ENCODE data around the gene HJV. TPM values are rescaled to one million over a fixed set of nuclear protein-coding genes. Genes with fewer than 3 reads are reported as not detected.

HJV gene
- total and polyA plus RNA-seq, 2 of the 13 experiments (the other 11 are each of a cell fraction or from before 2014, with no cell fraction given): 0.18 TPM; not detected in 1

DNA sequence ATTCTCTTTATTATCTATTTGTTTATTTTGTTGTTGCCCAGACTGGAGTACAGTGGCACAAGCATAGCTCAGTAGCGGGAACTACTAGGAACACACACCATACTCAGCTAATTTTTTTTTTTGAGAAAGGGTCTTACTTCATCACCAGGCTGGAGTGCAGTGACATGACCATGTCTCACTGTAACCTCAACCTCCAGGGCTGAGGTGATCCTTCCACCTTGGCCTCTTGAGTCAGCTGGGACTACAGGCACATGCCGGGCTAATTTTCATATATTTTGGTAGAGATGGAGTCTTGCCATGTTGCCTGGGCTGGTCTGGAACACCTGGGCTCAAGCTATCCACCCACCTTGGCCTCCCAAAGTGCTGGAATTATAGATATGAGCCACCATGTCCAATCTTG is 19.8 kb downstream of the HJV start (continued):
- TF ChIP-seq ATRX (CRISPR knock-in tag; IDR thresholded peaks at IDR 0.05; ENCODE audit: borderline replicate concordance): no peak
- TF ChIP-seq, protein P1, sequence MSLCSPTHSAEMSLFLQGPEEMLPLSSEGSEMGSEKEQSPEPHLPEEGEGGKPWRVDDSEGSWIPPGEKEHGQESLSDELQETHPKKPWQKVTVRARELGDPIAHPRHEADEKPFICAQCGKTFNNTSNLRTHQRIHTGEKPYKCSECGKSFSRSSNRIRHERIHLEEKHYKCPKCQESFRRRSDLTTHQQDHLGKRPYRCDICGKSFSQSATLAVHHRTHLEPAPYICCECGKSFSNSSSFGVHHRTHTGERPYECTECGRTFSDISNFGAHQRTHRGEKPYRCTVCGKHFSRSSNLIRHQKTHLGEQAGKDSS (CRISPR knock-in tag; IDR thresholded peaks at IDR 0.05; ENCODE audit: borderline replicate concordance, low read depth): no peak
- no peak for TF ChIP-seq PAF1 (CRISPR knock-in tag; IDR thresholded peaks at IDR 0.05)
- TF ChIP-seq ZNF543 (CRISPR knock-in tag; IDR thresholded peaks at IDR 0.05): no peak
- no peak for TF ChIP-seq ZFYVE20 (CRISPR knock-in tag; IDR thresholded peaks at IDR 0.05; ENCODE audit: borderline replicate concordance, low read depth)

DNA sequence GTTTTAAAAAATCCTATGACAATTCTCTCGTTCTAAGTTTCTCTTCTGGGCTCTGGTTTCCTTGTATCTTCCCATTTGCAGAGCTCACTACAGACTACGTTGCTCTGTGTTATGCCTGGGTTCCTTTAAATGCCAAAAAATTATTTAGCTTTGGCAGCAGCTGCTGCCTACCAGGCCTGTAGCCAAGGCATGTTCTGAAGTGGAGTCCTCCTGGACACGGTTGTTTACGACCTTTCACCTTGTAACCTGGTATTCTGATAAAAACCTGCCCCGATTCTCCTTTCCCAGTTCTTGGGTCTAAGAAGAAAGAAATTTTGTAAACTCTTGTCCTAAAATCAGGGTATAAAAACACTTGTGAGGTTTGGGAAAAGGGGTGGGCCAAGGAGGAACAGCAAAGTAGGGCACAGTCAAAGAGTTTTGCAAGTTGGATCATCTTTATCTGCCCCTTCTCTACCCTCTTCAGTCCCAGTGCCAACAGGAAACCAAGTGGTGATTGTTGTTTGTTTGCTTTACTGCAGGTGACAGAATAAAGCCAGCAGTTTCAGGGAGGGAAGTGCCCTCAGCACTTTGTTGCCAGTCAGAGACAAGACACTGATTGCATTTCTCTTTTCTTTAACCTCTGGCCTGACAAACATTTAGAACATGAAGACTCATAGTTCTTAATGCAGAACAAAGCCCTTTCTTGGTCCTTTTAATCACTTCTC is 22.1 kb downstream of the HJV start:
- no peak overlapping the region; a peak in 1 of 6 replicates for H3K4me3 ChIP-seq (replicated peaks in 1 of 3; ENCODE audit: insufficient read depth in 1 of 3, low read depth in 2 of 3, low read length in 3 of 3)
- in situ Hi-C loops (cut with HindIII; ENCODE audit: extremely low pct_ligation_motif_present, low pct_unique_long_range_greater_than_20kb): loop anchor here (10.0 kb wide), 1 partner anchor 115 kb away; the partner anchor contains the start of gene ANKRD35
- no peak for ATAC-seq

More for the DNA sequence above, 22.1 kb downstream of the HJV start:
- CTCF ChIA-PET (ENCODE audit: low intra/inter-chr PET ratio, low total read pairs): no interaction called here
- H3K9me3 ChIP-seq (ENCODE audit: low read length): no peaks in the 10 kb centered on the region
- peaks cover 22% of the 10 kb centered on the region for H3K79me2 ChIP-seq (ENCODE audit: insufficient read depth, low read length)
- intact Hi-C loops (cut with micrococcal nuclease; ENCODE audit: unreplicated experiment): loop anchor here (2.0 kb wide), 1 partner anchor 15 kb away; no protein-coding TSS in a partner anchor
- H2AFZ ChIP-seq (ENCODE audit: low read length): peak overlapping the region; percentile 46
- H3K27ac ChIP-seq (ENCODE audit: extremely low read length, insufficient read depth, low read length): no peak overlapping the region
- peak overlapping the region; percentile 42; the same call in 1 of the 2 replicates for H3K9ac ChIP-seq (ENCODE audit: insufficient read depth, low read depth, low read length)
- WGBS (ENCODE audit: low lambda C conversion rate): 38% methylated on average over 5 of the region's 5 CpGs
- peaks cover 18% of the 10 kb centered on the region for H4K20me1 ChIP-seq (ENCODE audit: insufficient read depth, low read length)
- peak; percentile 20; the same call in 1 of the 2 replicates for TF ChIP-seq ETV5 (CRISPR knock-in tag; IDR thresholded peaks at IDR 0.05; ENCODE audit: borderline replicate concordance)
- TF ChIP-seq FOXP1 (IDR thresholded peaks at IDR 0.05): no peak
- TF ChIP-seq FOXP1 (CRISPR knock-in tag; IDR thresholded peaks at IDR 0.05): 0 out of 2 replicates have a peak, but pooled peaks have one; percentile 31
- no peak for TF ChIP-seq MIXL1 (CRISPR knock-in tag; IDR thresholded peaks at IDR 0.05)
- 0 out of 2 replicates have a peak, but pooled peaks have one; percentile 39 for TF ChIP-seq GATAD2A (CRISPR knock-in tag; IDR thresholded peaks at IDR 0.05)
- no peak for TF ChIP-seq FOXK2 (IDR thresholded peaks at IDR 0.05)
- TF ChIP-seq, protein P2, sequence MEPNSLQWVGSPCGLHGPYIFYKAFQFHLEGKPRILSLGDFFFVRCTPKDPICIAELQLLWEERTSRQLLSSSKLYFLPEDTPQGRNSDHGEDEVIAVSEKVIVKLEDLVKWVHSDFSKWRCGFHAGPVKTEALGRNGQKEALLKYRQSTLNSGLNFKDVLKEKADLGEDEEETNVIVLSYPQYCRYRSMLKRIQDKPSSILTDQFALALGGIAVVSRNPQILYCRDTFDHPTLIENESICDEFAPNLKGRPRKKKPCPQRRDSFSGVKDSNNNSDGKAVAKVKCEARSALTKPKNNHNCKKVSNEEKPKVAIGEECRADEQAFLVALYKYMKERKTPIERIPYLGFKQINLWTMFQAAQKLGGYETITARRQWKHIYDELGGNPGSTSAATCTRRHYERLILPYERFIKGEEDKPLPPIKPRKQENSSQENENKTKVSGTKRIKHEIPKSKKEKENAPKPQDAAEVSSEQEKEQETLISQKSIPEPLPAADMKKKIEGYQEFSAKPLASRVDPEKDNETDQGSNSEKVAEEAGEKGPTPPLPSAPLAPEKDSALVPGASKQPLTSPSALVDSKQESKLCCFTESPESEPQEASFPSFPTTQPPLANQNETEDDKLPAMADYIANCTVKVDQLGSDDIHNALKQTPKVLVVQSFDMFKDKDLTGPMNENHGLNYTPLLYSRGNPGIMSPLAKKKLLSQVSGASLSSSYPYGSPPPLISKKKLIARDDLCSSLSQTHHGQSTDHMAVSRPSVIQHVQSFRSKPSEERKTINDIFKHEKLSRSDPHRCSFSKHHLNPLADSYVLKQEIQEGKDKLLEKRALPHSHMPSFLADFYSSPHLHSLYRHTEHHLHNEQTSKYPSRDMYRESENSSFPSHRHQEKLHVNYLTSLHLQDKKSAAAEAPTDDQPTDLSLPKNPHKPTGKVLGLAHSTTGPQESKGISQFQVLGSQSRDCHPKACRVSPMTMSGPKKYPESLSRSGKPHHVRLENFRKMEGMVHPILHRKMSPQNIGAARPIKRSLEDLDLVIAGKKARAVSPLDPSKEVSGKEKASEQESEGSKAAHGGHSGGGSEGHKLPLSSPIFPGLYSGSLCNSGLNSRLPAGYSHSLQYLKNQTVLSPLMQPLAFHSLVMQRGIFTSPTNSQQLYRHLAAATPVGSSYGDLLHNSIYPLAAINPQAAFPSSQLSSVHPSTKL (CRISPR knock-in tag; IDR thresholded peaks at IDR 0.05): peak; percentile 13; the same call in 1 of the 2 replicates
- no peaks in the 10 kb centered on the region; a peak in 1 of 5 replicates for H3K27me3 ChIP-seq (ENCODE audit: control insufficient read depth in 1 of 2, insufficient read depth in 2 of 2, low read length in 2 of 2)
- peaks cover 0 to 9% of the 10 kb centered on the region in 2 experiments; a peak in 3 of 5 replicates for H3K36me3 ChIP-seq (replicated peaks in 1 of 2; ENCODE audit: control insufficient read depth in 1 of 2, insufficient read depth in 2 of 2, low read length in 2 of 2)
- peaks cover 38% of the 10 kb centered on the region for H3K4me1 ChIP-seq (ENCODE audit: insufficient read depth, low read length)
- BruUV-seq (replicated peaks): no TSS peak
- POLR2A ChIA-PET: no interaction called here
- FAIRE-seq (no peak), DNase-seq (ENCODE audit: low spot score) (no peak)
- peak overlapping the region; percentile 56 for H3K4me2 ChIP-seq (ENCODE audit: low read depth, low read length)
